ENCODE results near the gene CPNE7.
"Not testable (repeated sequence)": the region's sequence is repeated elsewhere in the genome, so short reads cannot be mapped to it uniquely, and the experiment has no call there.

Gene CPNE7

DNA sequence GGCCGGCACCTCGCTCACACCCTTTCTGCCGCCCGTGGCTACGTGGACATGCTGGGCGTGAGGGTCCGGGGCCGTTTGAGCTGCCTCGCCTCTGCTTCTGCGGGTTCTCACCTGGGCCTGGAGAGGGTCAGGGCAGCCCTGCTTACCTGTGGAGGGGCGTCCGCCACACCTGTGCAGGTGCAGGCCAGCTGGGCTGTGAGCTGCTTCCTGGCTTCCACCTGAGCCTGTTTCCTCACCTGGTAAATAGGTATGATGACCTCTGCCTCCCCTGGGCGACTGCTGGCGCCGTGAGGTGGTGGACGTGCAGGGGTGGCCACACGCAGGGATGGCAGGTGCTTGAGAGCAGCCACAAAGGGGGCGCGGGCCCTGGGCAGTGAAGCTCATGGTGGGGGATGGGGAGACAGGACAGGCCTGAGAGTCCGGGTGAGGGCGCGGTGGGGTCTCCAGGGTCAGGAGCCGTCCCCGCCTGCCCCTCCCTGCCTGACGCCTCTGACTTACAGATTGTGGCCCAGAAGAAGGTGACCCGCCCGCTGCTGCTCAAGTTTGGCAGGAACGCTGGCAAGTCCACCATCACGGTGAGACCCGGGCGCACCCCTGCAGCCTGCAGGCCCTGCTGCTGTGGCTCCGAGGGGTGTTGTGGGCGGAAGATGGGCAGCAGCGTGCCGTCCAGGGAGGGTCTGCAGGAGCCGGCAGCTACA, 7.8 kb downstream of the CPNE7 start:
- no peak overlapping the region for H3K9ac ChIP-seq (ENCODE audit: low read depth in 1 of 2, low read length in 2 of 2)
- no peaks in the 10 kb centered on the region for H3K9me3 ChIP-seq (ENCODE audit: control insufficient read depth in 1 of 2, low read length in 2 of 2)
- H3K27ac ChIP-seq (ENCODE audit: low read depth, low read length) = no peak overlapping the region
- H3K4me1 ChIP-seq (ENCODE audit: control insufficient read depth in 1 of 2, insufficient read depth in 2 of 2, low read length in 2 of 2) = peaks cover 11 to 14% of the 10 kb centered on the region in 2 donors
- no peak overlapping the region for H3K4me3 ChIP-seq (ENCODE audit: low read depth in 1 of 2, low read length in 2 of 2)
- H3K36me3 ChIP-seq (ENCODE audit: control insufficient read depth in 1 of 2, insufficient read depth in 2 of 2, low read length in 2 of 2) = no peaks in the 10 kb centered on the region
- no peaks in the 10 kb centered on the region for H3K27me3 ChIP-seq (ENCODE audit: control insufficient read depth in 1 of 2, insufficient read depth in 2 of 2, low read length in 2 of 2)

- H3K27me3 ChIP-seq (ENCODE audit: control insufficient read depth in 1 of 2, insufficient read depth in 2 of 2, low read length in 2 of 2) = no peaks in the 10 kb centered on the region
- no peak overlapping the region for H3K27ac ChIP-seq (ENCODE audit: low read depth, low read length)
- no peak overlapping the region for H3K9ac ChIP-seq (ENCODE audit: low read depth in 1 of 2, low read length in 2 of 2)
- no peaks in the 10 kb centered on the region for H3K36me3 ChIP-seq (ENCODE audit: control insufficient read depth in 1 of 2, insufficient read depth in 2 of 2, low read length in 2 of 2)
- H3K4me3 ChIP-seq (ENCODE audit: low read depth in 1 of 2, low read length in 2 of 2) = no peak overlapping the region
- H3K4me1 ChIP-seq (ENCODE audit: control insufficient read depth in 1 of 2, insufficient read depth in 2 of 2, low read length in 2 of 2) = peaks cover 11 to 14% of the 10 kb centered on the region in 2 donors
- no peaks in the 10 kb centered on the region for H3K9me3 ChIP-seq (ENCODE audit: control insufficient read depth in 1 of 2, low read length in 2 of 2)
These were observed 8.5 kb downstream of the CPNE7 start for GRCh38 chr16:89583895-89584644.

GRCh38 chr16:89584768-89585549, 9.4 kb downstream of the CPNE7 start:
- no peaks in the 10 kb centered on the region for H3K9me3 ChIP-seq (ENCODE audit: control insufficient read depth in 1 of 2, low read length in 2 of 2)
- H3K4me3 ChIP-seq (ENCODE audit: low read depth in 1 of 2, low read length in 2 of 2) = no peak overlapping the region
- no peaks in the 10 kb centered on the region for H3K27me3 ChIP-seq (ENCODE audit: control insufficient read depth in 1 of 2, insufficient read depth in 2 of 2, low read length in 2 of 2)
- no peak overlapping the region for H3K27ac ChIP-seq (ENCODE audit: low read depth, low read length)
- H3K9ac ChIP-seq (ENCODE audit: low read depth in 1 of 2, low read length in 2 of 2) = no peak overlapping the region
- no peaks in the 10 kb centered on the region for H3K36me3 ChIP-seq (ENCODE audit: control insufficient read depth in 1 of 2, insufficient read depth in 2 of 2, low read length in 2 of 2)
- peaks cover 11 to 14% of the 10 kb centered on the region in 2 donors for H3K4me1 ChIP-seq (ENCODE audit: control insufficient read depth in 1 of 2, insufficient read depth in 2 of 2, low read length in 2 of 2)

GRCh38 chr16:89586218-89586617, 10.7 kb downstream of the CPNE7 start:
- Histone ChIP-seq H3K36me3 (ENCODE audit: control insufficient read depth in 1 of 2, insufficient read depth in 2 of 2, low read length in 2 of 2) (no peaks in the 10 kb centered on the region), H3K4me3 (ENCODE audit: low read depth in 1 of 2, low read length in 2 of 2) (no peak overlapping the region), H3K9ac (ENCODE audit: low read depth in 1 of 2, low read length in 2 of 2) (no peak overlapping the region), H3K27me3 (ENCODE audit: control insufficient read depth in 1 of 2, insufficient read depth in 2 of 2, low read length in 2 of 2) (no peaks in the 10 kb centered on the region), H3K9me3 (ENCODE audit: control insufficient read depth in 1 of 2, low read length in 2 of 2) (no peaks in the 10 kb centered on the region), H3K4me1 (ENCODE audit: control insufficient read depth in 1 of 2, insufficient read depth in 2 of 2, low read length in 2 of 2) (peaks cover 11 to 14% of the 10 kb centered on the region in 2 donors), H3K27ac (ENCODE audit: low read depth, low read length) (no peak overlapping the region)

DNA sequence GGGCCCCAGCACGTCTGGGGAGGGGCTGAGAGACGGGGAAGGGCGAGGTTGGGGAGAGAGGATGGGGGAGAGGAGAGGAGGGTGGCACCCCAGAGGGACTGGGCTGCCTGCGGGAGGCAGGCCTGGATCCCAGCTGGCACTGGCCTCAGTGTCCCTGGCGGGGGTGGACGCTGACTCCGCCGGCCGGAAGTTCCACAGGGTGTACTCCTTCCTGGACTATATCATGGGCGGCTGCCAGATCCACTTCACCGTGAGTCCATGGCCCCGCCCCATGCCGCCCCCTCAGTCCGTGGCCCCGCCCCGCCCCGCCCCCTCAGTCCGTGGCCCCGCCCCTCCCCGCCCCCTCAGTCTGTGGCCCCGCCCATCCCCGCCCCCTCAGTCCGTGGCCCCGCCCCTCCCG, 11.3 kb downstream of the CPNE7 start:
- no peak overlapping the region for H3K4me3 ChIP-seq (ENCODE audit: low read depth in 1 of 2, low read length in 2 of 2)

GRCh38 chr16:89587676-89588075, 12.1 kb downstream of the CPNE7 start:
- not testable (repeated sequence) for H3K9ac ChIP-seq (ENCODE audit: low read depth in 1 of 2, low read length in 2 of 2); H3K4me1 ChIP-seq (ENCODE audit: control insufficient read depth in 1 of 2, insufficient read depth in 2 of 2, low read length in 2 of 2); H3K36me3 ChIP-seq (ENCODE audit: control insufficient read depth in 1 of 2, insufficient read depth in 2 of 2, low read length in 2 of 2); H3K9me3 ChIP-seq (ENCODE audit: control insufficient read depth in 1 of 2, low read length in 2 of 2); H3K27me3 ChIP-seq (ENCODE audit: control insufficient read depth in 1 of 2, insufficient read depth in 2 of 2, low read length in 2 of 2); H3K4me3 ChIP-seq (ENCODE audit: low read depth in 1 of 2, low read length in 2 of 2); H3K27ac ChIP-seq (ENCODE audit: low read depth, low read length)

More for the DNA sequence above, 11.3 kb downstream of the CPNE7 start:
- peaks cover 10 to 14% of the 10 kb centered on the region in 2 donors for H3K4me1 ChIP-seq (ENCODE audit: control insufficient read depth in 1 of 2, insufficient read depth in 2 of 2, low read length in 2 of 2)
- H3K27ac ChIP-seq (ENCODE audit: low read depth, low read length) = no peak overlapping the region
- no peak overlapping the region for H3K9ac ChIP-seq (ENCODE audit: low read depth in 1 of 2, low read length in 2 of 2)
- H3K27me3 ChIP-seq (ENCODE audit: control insufficient read depth in 1 of 2, insufficient read depth in 2 of 2, low read length in 2 of 2) = no peaks in the 10 kb centered on the region
- no peaks in the 10 kb centered on the region for H3K9me3 ChIP-seq (ENCODE audit: control insufficient read depth in 1 of 2, low read length in 2 of 2)
- H3K36me3 ChIP-seq (ENCODE audit: control insufficient read depth in 1 of 2, insufficient read depth in 2 of 2, low read length in 2 of 2) = no peaks in the 10 kb centered on the region

DNA sequence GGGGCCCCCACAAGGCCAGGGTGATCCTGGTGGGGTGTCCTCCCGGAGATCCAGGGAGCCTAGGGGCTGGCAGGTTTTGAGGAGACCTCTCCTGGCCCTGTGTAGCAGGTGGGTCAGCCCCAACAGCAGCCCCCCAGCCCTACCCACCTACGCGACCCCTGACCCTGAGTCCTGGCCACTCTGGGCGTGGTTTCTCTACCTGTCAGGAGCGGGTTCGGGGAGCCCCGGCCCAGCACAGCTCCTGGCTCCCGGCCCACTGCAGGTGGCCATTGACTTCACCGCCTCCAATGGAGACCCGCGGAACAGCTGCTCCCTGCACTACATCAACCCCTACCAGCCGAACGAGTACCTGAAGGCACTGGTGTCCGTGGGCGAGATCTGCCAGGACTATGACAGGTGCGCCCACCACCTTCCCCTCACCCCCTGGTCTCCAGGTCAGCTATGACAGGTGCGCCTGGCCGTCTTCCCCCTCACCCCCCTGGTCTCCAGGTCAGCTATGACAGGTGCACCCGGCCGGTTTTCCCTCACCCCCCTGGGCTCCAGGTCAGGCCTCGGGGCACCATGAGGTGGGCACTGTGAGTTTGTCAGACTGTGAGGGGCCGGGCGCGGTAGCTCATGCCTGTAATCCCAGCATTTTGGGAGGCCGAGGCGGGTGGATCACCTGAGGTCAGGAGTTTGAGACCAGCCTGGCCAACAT, 13.0 kb downstream of the CPNE7 start:
- no peaks in the 10 kb centered on the region for H3K4me1 ChIP-seq (ENCODE audit: control insufficient read depth in 1 of 2, insufficient read depth in 2 of 2, low read length in 2 of 2)
- no peaks in the 10 kb centered on the region for H3K36me3 ChIP-seq (ENCODE audit: control insufficient read depth in 1 of 2, insufficient read depth in 2 of 2, low read length in 2 of 2)
- H3K9me3 ChIP-seq (ENCODE audit: control insufficient read depth in 1 of 2, low read length in 2 of 2) = no peaks in the 10 kb centered on the region
- H3K9ac ChIP-seq (ENCODE audit: low read depth in 1 of 2, low read length in 2 of 2) = no peak overlapping the region
- no peak overlapping the region for H3K27ac ChIP-seq (ENCODE audit: low read depth, low read length)
- no peaks in the 10 kb centered on the region for H3K27me3 ChIP-seq (ENCODE audit: control insufficient read depth in 1 of 2, insufficient read depth in 2 of 2, low read length in 2 of 2)
- no peak overlapping the region for H3K4me3 ChIP-seq (ENCODE audit: low read depth in 1 of 2, low read length in 2 of 2)

DNA sequence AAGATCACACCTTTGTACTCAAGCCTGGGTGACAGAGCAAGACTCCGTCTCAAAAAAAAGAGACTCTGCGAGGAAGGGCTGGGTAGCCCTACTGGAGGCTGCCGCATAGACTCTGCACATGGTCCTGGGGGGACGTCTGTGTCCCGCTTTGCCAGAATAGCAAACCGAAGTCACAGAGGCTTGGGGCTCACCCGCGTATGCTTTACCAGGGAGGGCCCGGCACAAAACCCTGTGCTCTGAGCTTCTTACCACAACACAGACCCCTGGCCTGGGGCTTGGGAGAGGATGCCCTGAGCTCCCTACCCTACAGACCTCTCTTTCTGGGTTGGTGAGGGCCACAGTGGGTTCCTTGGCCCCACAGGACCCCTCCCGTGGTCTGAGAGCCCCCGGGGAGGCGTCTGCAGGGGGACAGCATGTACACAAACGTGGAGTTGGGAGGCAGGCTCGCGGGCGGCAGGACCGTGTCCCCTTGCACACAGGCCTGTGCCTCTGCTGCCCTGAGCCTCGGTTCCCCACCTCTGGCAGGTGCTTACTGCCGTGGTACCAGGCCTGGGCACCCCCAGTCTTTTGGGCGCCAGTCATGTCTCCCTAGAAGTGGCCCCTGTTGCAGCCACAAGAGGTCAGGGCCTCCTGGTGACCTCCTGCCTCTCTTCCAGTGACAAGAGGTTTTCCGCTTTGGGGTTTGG, 13.8 kb downstream of the CPNE7 start:
- no peak overlapping the region for H3K4me3 ChIP-seq (ENCODE audit: low read depth in 1 of 2, low read length in 2 of 2)
- H3K36me3 ChIP-seq (ENCODE audit: control insufficient read depth in 1 of 2, insufficient read depth in 2 of 2, low read length in 2 of 2) = no peaks in the 10 kb centered on the region
- no peaks in the 10 kb centered on the region for H3K4me1 ChIP-seq (ENCODE audit: control insufficient read depth in 1 of 2, insufficient read depth in 2 of 2, low read length in 2 of 2)
- no peak overlapping the region for H3K9ac ChIP-seq (ENCODE audit: low read depth in 1 of 2, low read length in 2 of 2)
- H3K27ac ChIP-seq (ENCODE audit: low read depth, low read length) = no peak overlapping the region
- no peaks in the 10 kb centered on the region for H3K9me3 ChIP-seq (ENCODE audit: control insufficient read depth in 1 of 2, low read length in 2 of 2)
- H3K27me3 ChIP-seq (ENCODE audit: control insufficient read depth in 1 of 2, insufficient read depth in 2 of 2, low read length in 2 of 2) = no peaks in the 10 kb centered on the region

DNA sequence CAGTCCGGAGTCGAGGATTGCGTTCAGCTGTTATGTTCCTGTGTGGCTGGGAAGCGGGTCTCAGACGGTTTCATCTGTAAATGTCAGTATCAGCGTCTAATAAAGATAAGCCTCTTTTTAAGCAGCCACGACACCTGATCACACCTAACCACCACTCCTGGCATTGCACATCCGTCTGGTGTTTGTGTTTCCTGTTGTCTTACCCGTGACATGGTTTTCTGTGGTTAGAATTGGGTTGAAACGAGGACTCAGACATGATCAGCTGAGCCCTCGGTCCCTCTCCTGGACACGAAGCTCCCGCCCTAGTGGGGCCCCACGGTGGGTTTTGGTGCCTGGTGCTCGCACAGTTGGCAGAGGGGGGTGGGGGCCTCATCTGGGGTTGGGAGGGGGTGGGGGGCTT, 18.3 kb downstream of the CPNE7 start:
- Histone ChIP-seq H3K9me3 (ENCODE audit: control insufficient read depth in 1 of 2, low read length in 2 of 2) (no peaks in the 10 kb centered on the region), H3K27ac (ENCODE audit: low read depth, low read length) (no peak overlapping the region), H3K9ac (ENCODE audit: low read depth in 1 of 2, low read length in 2 of 2) (no peak overlapping the region), H3K36me3 (ENCODE audit: control insufficient read depth in 1 of 2, insufficient read depth in 2 of 2, low read length in 2 of 2) (no peaks in the 10 kb centered on the region), H3K27me3 (ENCODE audit: control insufficient read depth in 1 of 2, insufficient read depth in 2 of 2, low read length in 2 of 2) (no peaks in the 10 kb centered on the region), H3K4me3 (ENCODE audit: low read depth in 1 of 2, low read length in 2 of 2) (no peak overlapping the region), H3K4me1 (ENCODE audit: control insufficient read depth in 1 of 2, insufficient read depth in 2 of 2, low read length in 2 of 2) (no peaks in the 10 kb centered on the region)
